GM21576 (cell line): Measurements from ENCODE around the gene SASH1.

Experiments
- ATAC-seq: cut with Tn5 transposase; IDR thresholded peaks from one replicate; pipeline ENCODE4 v1.9.1; 2021; ENCODE audit warnings: mild to moderate bottlenecking, moderate library complexity; ENCODE audit not compliant: unreplicated experiment

Gene SASH1

GRCh38 chr6:148491638-148492251 lies 149.1 kb downstream of the SASH1 start:
- no peak for ATAC-seq

- ATAC-seq: no peak
Observed at GRCh38 chr6:148492654-148493290, 150.1 kb downstream of the SASH1 start.

- no peak for ATAC-seq
Observed at GRCh38 chr6:148493424-148493823, 150.8 kb downstream of the SASH1 start.

- ATAC-seq: no peak
Observed at GRCh38 chr6:148494226-148494625, 151.6 kb downstream of the SASH1 start.

GRCh38 chr6:148495029-148495428 lies 152.4 kb downstream of the SASH1 start:
- no peak for ATAC-seq

GRCh38 chr6:148497257-148497656 lies 154.6 kb downstream of the SASH1 start:
- ATAC-seq: no peak

GRCh38 chr6:148497717-148498116 lies 155.1 kb downstream of the SASH1 start:
- no peak for ATAC-seq

- ATAC-seq: no peak
Observed at GRCh38 chr6:148500402-148500801, 157.8 kb downstream of the SASH1 start.

- no peak for ATAC-seq
Observed at GRCh38 chr6:148501178-148501590, 158.5 kb downstream of the SASH1 start.

- no peak for ATAC-seq
Observed at GRCh38 chr6:148502083-148502772, 159.6 kb downstream of the SASH1 start.

GRCh38 chr6:148502773-148503135 lies 160.1 kb downstream of the SASH1 start:
- ATAC-seq: no peak

GRCh38 chr6:148503703-148504102 lies 161.1 kb downstream of the SASH1 start:
- no peak for ATAC-seq

GRCh38 chr6:148507774-148508173 lies 165.1 kb downstream of the SASH1 start:
- ATAC-seq: no peak

- ATAC-seq: no peak
Observed at GRCh38 chr6:148508401-148509041, 165.9 kb downstream of the SASH1 start.

GRCh38 chr6:148509119-148509799 lies 166.6 kb downstream of the SASH1 start:
- no peak for ATAC-seq

- ATAC-seq: peak; percentile 67
Observed at GRCh38 chr6:148509800-148510581, 167.4 kb downstream of the SASH1 start.

- no peak for ATAC-seq
Observed at GRCh38 chr6:148513145-148514071, 170.8 kb downstream of the SASH1 start.

GRCh38 chr6:148514091-148514845 lies 171.6 kb downstream of the SASH1 start:
- ATAC-seq: no peak

GRCh38 chr6:148516217-148516616 lies 173.6 kb downstream of the SASH1 start:
- ATAC-seq: no peak
